Superior temporal gyrus (tissue), 1 donor: ENCODE results near the gene ZNF280B.
"Not testable (repeated sequence)": the region's sequence is repeated elsewhere in the genome, so short reads cannot be mapped to it uniquely, and the experiment has no call there.

Experiments used
- DNase-seq: peaks from one replicate; pipeline ENCODE4 v3.0.0-alpha.2; 2016; ENCODE audit errors: extremely low spot score

Gene ZNF280B

DNA sequence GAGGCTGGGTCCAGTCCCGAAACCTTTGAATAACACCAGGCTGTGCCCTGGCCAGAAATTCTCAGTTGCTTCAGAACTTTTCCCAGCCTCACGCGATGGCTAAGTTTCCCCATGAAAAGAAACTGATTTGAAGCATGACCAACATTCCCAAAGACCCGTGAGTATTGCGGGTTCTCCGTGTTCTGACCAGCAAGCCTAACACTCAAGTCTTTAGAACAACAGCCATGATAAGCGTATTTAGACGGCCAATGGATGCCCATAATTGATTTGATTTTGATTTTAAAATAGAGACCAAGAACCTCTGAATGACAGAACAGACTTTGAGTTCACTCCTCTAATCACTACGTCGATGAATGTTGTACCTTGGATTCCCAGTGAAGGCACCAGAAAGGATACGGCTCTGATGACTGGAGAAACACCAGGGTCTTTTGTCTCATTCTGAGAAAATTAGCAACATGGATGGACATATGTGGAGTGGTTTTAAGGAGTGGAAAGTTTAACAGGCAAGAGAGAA, 43.9 kb downstream of the ZNF280B start:
- no peak for DNase-seq

DNA sequence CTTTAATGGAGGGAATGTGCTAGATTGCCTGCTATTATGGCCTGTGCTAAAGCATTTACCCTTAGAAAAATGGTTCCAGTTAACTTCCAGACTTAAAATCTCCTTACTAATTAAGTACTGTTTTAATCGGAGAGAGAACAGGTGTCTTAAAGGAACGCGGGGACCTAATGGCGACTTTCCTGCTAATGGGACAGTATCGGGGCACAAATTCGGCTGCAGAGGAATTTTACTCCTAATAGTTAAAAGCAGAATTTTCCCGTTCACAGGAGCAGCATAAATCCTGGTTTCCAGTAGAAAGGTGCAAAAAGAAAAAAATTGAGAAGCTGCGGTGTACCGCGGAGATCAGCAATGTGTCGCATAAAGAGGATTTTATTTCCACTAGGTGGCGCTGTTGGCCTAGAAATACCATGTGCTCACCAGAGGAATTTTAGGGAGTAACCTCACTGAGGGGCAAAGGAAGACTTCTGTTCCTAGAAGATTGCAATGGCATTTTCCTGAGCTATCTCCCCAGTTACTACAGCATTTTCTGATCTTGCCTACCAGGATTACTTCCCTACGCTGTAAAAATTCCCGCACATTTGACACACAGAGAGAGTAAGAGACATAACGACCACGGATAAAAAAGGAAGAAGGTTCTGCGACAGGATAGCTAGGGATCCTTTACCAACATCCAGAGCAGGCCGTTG, 44.5 kb downstream of the ZNF280B start:
- DNase-seq, result peak; percentile 93

DNA sequence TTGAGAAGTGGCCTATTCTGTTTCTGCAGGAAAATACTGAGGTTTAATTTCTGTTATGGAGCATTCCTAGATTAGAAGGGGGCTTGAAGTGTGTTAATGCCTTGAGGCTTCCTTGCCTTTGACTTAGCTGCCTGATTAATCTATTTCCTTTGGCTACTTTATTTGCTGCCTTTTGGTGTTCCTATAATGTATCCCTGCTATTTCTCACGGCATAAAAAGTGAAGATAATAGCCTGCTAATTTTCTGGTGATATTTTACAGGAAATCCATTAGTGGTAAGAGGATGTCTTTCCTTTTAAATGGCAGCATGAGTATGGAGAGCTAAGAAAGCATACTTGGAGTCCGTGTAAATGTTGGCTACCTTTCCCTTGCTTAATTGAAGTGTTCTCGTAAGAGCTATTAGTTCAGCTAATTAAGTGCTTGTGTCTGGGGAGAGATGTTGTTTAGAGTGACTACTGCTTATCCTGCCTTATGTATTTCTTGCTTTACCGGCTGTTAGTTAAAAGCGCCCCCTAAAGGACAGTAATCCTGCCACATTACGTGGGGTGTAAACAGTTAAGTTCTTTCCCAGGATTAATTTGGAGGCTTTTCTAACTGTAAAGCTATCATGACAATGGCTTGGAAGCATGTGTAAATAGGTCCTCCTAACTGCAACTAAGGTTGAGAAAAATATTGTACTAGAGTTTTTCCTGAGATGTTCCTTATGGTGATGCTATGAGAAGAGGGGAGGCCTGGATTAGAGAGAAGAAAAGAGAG, 45.6 kb downstream of the ZNF280B start:
- no peak for DNase-seq

DNA sequence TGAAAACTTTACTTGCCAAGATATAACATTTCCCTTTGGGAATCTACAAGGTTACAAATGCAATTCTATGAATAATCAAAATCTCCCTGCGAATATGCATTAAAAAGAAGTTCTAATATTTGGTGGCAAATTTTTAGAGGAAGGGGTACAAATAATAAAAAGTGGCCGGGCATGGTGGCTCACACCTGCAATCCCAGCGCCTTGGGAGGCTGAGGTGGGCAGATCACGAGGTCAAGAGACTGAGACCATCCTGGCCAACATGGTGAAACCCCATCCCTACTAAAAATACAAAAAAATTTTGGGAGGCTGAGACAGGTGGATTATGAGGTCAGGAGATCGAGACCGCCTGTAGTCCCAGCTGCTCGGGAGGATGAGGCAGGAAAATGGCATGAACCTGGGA, 47.0 kb downstream of the ZNF280B start:
- DNase-seq, result no peak

DNA sequence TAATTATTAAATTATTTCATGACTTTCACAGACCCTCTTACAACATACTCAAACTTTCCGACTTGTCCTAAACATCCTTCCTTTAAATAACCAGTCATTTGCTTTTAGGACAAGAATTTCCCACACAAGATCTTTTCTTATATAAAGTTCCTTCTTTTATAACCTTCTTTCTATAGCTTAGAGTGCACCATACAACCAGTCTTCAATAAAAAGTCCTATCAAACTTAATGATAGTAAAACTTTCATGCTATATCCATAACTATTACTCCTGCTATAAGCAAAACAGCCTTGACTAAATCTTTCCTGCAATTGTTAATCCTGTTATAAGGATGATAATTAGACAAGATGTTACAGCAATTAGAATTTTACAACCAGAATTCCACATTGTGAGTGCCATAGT, 47.4 kb downstream of the ZNF280B start:
- no peak for DNase-seq

DNA sequence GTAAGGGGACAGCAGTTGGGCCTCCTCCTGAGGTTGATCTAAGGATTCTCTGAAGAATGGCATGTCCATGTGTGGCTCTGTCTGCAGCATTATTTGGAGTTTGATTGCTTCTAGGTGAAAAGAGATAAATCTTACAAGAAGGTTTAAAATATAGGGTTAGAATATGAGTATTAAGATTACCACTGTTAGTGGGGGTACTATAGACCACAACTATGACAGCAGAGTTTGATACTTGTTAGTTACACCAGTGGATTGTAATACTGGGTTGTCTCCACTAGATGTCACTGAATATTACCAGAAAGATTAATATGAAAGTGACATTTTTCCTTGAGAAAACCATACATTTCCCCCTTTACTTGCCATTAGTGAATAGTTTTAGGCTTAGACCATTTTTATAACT, 47.9 kb downstream of the ZNF280B start:
- peak; percentile 20 for DNase-seq

DNA sequence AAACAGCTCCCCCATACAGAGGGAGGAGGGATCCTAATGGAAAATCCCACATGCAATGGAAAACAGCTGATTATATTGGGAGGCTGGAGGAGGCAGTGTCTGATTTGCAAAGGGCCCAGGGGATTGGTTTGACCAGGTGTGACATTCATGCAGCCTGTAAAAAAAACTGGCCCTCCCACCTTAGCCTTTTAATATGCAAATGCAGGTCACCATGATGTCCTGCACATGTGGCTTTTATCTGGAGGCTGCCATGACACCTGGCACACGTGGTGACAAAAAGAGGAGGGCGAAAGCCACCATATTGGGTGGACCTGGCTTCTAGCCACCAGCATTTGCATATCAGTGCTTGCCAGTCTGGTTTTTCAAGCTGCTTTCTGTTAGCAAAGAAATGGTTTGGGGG, 48.5 kb downstream of the ZNF280B start:
- no peak for DNase-seq

DNA sequence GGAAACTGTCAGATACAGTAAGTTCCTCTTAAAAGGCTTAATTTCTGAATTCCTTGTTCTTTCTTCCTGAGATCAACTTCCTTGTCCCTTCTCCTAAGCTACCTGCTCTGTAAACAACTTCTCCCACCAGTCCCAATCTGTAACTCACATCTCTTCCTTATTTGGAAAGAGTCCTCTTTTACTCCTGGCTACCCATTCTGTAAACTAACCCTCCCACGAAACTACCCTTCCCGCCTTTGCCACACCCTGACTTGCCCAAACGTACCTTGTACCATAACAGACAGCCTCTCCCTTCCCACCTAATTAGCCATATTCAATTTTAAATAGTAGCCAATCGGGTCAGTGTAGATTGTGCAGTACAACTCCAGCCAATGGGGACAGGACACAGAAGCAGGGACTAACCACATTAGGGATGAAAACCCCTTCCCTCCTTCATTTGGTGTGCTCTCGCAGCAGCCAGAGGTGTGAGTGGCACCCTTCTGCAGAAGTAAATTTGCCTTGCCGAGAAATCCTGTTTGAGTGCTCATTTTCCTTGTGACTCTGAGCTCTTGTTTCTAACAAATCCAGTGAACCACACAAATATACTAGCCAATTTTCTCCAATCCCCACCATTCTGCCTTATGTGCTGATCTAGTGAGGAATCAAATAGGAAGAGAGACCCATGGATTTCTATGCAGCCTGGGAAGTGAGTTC, 49.5 kb downstream of the ZNF280B start:
- no peak for DNase-seq

DNA sequence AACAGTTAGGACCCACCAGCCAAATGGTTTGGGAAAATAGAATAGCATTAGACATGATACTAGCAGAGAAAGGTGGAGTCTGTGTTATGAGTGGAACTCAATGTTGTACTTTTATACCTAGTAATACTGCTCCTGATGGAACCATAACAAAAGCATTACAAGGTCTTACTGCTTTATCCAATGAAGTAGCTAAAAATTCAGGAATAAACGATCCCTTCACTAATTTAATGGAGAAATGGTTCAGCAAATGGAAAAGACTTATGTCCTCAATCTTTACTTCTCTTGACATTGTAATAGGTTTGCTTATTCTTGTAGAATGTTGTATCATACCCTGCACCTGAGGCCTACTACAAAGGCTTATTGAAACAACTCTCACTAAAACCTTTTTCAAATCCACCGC, 50.2 kb downstream of the ZNF280B start:
- no peak for DNase-seq

DNA sequence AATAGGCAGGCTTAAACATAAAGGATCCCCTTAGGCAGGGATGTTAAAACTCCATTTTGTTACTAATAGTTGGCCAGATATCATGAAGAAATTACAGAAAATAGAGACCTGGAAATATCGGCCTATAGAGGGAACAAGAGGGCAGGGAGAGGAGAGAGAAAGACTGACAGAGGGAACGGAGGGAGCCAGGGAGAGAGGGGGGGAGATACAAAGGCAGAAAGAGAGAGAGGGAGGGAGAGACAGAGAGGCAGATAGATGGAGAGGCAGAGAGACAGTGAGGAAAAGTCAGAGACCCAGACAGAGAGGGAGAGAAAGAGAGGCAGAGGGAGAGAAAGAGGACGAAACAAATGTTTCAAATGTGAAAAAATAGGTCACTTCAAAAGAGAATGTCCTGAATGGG, 53.5 kb downstream of the ZNF280B start:
- DNase-seq, result no peak

DNA sequence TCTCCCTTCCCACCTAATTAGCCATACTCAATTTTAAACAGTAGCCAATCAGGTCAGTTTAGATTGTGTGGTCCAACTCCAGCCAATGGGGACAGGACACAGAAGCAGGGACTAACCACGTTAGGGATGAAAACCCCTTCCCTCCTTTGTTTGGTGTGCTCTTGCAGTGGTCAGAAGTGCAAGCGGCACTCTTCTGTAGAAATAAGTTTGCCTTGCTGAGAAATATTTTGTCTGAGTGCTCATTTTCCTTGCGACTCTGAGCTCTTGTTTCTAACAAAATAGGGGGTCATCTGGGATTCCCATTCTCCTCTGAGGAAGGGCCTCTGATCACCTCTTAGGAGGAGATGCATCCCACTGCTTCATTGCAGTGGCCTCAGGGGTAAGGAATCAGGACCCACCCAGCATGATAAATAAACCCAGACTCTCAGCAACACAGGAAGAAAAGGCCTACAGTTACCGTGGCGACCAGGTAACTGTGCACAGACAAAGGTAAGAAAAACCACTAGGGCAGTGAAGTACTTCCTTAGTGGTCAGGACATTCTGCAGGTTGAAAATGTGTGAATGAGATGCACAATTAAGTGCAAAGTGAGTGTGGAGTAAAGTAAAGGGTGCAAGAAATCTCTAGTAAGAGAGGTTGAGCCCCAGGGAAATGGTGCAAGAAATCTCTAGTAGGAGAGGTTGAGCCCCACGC, 55.4 kb downstream of the ZNF280B start:
- DNase-seq, result no peak

DNA sequence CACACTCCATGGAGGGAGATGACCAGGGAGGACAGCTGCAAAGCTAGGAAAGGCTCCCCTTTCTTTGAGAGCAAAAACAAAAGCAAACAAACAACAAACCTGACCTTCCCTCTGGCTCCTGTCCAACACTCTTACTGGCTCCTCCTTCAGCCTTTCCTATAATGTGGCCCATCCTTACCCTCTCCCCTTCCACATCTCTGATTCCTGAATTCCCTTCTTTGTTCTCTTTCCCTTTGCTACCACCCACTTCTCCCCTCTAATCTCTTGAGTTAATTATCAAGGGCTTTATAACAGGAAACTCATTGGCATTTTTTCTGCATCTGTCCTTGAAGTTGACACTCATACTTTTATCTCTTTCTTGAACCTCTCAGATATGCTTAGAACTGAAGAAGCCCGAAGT, 56.3 kb downstream of the ZNF280B start:
- DNase-seq, result no peak

DNA sequence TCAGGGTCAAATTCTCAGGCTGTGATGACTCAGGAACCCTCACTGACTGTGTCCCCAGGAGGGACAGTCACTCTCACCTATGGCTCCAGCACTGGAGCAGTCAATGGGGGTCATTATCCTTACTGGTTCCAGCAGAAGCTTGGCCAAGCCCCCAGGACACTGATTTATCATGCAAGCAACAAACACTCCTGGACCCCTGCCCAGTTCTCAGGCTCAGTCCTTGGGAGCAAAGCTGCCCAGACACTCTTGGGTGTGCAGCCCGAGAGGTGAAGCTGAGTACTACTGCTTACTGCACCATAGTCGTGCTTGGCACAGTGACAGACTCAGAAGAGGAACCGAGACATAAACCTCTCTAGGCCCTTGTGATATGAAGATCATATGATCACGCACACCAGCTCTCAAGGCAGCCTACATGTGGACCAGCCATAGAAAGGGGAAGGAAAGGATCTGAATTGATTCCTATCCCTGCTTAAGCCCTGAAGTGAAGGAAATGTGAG, 58.2 kb downstream of the ZNF280B start:
- no peak for DNase-seq

DNA sequence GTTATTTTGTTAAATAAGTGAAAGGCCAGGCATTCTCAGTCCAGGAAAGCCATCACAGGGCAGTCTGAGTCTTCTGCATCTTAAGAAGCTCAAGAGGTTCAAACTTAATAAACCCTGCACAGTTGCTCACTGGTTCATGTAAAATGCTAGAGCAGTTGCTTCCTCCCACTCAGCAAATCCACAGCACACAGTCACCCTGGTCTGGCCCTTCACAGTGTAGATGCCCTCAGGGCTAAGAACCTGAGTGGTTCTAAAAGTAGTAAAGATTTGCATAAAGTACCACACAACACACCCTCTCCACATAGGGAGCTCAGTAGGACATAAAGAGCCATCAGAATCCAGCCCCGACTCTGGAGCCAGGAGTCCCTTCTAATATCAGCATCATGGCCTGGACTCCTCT, 58.7 kb downstream of the ZNF280B start:
- no peak for DNase-seq

DNA sequence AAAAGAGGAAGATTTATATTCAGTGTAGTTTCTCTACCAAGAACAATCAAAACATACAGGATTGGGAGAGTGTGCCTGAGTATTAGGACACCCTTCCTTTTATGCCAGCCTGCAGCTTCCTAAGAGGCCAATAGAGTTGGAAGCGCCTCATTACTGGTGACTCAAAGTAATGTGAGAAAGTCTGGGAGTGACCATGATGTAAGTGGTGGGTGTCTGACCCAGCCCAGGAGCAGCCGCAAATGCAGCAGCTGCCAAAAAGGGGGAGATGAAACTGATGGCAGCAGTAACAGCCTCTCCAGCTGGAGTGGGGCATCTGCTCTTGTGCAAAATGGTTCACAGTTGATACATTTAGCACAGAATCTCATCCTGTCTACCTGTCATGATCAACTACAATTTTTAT, 62.0 kb downstream of the ZNF280B start:
- DNase-seq, result no peak

DNA sequence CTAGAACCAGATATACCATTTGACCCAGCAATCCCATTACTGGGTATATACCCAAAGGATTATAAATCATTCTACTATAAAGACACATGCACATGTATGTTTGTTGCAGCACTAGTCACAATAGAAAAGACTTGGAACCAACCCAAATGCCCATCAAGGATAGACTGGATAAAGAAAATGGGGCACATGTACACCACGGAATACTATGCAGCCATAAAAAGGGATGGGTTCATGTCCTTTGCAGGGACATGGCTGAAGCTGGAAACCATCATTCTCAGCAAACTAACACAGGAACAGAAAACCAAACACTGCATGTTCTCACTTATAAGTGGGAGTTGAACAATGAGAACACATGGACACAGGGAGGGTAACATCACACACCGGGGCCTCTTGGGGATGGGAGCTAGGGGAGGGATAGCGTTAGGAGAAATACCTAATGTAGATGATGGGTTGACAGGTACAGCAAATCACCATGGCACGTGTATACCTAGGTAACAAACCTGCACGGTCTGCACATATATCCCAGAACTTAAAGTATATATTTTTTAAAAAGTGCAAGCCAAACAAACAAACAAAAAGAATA, 64.4 kb downstream of the ZNF280B start:
- not testable (repeated sequence) for DNase-seq

DNA sequence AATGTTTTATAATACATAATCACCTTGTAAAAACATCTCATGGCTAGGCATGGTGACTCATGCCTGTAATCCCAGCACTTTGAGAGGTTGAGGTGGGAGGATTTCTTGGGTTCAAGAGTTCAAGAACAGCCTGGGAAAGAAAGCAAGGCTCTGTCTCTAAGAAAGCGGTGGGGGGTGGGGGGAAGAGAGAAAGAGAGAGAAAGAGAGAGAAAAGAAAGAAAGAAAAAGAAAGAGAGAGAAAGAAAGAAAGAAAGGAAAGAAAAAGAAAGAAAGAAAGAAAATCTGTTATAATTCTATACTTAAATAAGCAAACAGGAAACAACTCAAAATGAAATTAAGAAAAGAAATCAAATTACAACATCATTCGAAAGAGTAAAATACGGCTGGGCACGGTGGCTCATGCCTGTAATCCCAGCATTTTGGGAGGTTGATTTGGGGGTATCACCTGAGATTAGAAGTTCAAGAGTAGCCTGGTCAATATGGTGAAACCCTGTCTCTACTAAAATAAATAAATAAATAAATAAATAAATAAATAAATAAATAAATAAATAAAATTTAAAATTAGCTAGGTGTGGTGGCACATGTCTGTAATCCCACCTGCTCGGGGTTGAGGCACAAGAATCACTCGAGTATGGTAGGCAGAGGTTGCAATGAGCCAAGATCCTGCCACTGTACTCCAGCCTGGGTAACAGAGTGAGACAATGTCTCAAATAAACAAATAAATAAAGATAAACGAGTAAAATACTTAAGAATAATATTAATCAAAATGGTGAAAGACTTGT, 65.4 kb downstream of the ZNF280B start:
- DNase-seq, result no peak

DNA sequence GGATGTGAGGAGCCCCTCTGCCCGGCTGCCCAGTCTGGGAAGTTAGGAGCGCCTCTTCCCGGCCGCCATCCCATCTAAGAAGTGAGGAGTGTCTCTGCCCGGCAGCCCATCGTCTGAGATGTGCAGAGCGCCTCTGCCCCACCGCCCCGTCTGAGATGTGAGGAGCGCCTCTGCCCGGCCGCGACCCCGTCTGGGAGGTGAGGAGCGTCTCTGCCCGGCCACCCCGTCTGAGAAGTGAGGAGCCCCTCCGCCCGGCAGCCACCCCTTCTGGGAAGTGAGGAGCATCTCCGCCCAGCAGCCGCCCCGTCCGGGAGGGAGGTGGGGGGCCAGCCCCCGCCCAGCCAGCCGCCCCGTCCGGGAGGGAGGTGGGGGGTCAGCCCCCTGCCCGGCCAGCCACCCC, 66.9 kb downstream of the ZNF280B start:
- not testable (repeated sequence) for DNase-seq

DNA sequence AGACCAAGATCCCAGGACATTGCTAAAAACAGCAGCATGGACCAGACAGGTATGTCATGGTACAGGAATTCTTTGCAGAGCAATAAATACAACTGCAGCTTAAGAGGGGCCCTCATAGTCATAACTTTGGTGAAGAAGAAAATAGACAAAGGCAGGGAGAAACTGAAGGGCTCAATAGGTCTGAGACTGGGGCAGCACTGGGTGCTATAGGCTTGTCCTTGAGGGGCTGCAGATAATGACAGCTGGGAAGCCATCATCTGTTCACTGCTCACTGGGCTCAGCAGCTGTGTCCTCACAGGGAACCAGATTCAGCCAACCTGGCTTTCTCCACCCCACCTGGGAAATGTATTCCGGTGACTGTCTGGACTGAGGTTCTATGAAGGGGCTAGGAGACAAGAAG, 68.4 kb downstream of the ZNF280B start:
- no peak for DNase-seq
